ENCODE results near the gene GFOD2.

GFOD2 gene

GRCh38 chr16:67716097-67716496 lies 3.0 kb downstream of the GFOD2 start:
- no peak for DNase-seq (ENCODE audit: low read depth)
- TF ChIP-seq, protein P1, sequence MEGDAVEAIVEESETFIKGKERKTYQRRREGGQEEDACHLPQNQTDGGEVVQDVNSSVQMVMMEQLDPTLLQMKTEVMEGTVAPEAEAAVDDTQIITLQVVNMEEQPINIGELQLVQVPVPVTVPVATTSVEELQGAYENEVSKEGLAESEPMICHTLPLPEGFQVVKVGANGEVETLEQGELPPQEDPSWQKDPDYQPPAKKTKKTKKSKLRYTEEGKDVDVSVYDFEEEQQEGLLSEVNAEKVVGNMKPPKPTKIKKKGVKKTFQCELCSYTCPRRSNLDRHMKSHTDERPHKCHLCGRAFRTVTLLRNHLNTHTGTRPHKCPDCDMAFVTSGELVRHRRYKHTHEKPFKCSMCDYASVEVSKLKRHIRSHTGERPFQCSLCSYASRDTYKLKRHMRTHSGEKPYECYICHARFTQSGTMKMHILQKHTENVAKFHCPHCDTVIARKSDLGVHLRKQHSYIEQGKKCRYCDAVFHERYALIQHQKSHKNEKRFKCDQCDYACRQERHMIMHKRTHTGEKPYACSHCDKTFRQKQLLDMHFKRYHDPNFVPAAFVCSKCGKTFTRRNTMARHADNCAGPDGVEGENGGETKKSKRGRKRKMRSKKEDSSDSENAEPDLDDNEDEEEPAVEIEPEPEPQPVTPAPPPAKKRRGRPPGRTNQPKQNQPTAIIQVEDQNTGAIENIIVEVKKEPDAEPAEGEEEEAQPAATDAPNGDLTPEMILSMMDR (conservative IDR thresholded peaks at IDR 0.05; ENCODE audit: low read depth, low read length) = no peak
- no peak overlapping the region for H3K4me3 ChIP-seq (ENCODE audit: low read length)

- TF ChIP-seq, protein P1 (conservative IDR thresholded peaks at IDR 0.05; ENCODE audit: low read depth, low read length) = no peak
- no peak for DNase-seq (ENCODE audit: low read depth)
- no peak overlapping the region for H3K4me3 ChIP-seq (ENCODE audit: low read length)
These were observed 4.6 kb downstream of the GFOD2 start for GRCh38 chr16:67714522-67714921.

DNA sequence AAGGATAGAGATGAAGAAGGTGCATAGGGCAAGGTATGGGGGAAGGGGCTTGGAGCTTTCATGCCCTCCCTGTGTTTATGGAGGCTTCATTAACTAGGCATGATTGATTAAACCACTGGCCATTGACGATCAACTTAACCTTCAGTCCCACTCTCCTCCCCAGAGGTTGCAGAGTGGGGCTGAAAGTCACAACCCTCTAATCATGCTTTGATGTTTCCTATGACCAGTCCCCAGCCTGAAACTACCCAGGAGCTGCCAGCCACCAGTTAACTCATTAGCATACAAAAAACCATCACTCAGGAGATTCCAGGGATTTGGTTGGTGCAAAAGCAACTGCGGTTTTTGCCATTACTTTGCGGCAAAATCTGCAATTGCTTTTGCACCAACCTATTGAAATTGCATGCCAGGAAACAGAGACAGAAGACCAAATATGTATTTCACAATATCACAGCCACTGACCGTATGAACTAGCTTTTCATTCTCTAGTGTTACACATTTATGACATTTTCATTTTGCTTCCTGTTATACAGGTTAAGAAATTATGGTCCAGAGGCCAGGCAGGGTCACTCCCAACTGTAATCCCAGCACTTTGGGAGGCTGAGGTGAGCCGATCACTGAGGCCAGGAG lies 5.4 kb downstream of the GFOD2 start:
- DNase-seq (ENCODE audit: low read depth) = no peak
- H3K4me3 ChIP-seq (ENCODE audit: low read length) = no peak overlapping the region
- TF ChIP-seq, protein P1 (conservative IDR thresholded peaks at IDR 0.05; ENCODE audit: low read depth, low read length) = no peak

GRCh38 chr16:67710607-67711006 lies 8.5 kb downstream of the GFOD2 start:
- TF ChIP-seq, protein P1 (conservative IDR thresholded peaks at IDR 0.05; ENCODE audit: low read depth, low read length) = no peak
- no peak for DNase-seq (ENCODE audit: low read depth)
- no peak overlapping the region for H3K4me3 ChIP-seq (ENCODE audit: low read length)

DNA sequence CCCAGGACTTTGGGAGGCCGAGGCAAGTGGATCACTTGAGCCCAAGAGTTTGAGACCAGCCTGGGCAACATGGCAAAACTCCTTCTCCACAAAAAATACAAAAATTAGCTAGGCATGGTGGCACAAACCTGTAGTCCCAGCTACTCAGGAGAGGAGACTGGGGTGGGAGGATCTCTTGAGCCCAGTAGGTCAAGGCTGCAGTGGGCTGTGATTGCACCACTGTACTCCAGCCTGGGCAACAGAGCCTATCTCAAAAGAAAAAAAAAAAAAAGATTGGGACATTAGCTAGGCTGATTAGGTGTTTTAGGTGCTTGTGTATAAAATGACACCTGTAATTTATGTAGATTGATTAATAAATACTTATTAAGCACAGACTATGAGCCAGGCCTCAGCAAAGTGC lies 10.1 kb downstream of the GFOD2 start:
- TF ChIP-seq, protein P1 (conservative IDR thresholded peaks at IDR 0.05; ENCODE audit: low read depth, low read length) = no peak

GRCh38 chr16:67708368-67708771 lies 10.7 kb downstream of the GFOD2 start:
- TF ChIP-seq, protein P1 (conservative IDR thresholded peaks at IDR 0.05; ENCODE audit: low read depth, low read length) = no peak
- no peak for DNase-seq (ENCODE audit: low read depth)
- H3K4me3 ChIP-seq (ENCODE audit: low read length) = no peak overlapping the region

More for the DNA sequence above, 10.1 kb downstream of the GFOD2 start:
- no peak overlapping the region for H3K4me3 ChIP-seq (ENCODE audit: low read length)
- DNase-seq (ENCODE audit: low read depth) = no peak

GRCh38 chr16:67707790-67708189 lies 11.3 kb downstream of the GFOD2 start:
- H3K4me3 ChIP-seq (ENCODE audit: low read length) = no peak overlapping the region
- TF ChIP-seq, protein P1 (conservative IDR thresholded peaks at IDR 0.05; ENCODE audit: low read depth, low read length) = no peak

More at GRCh38 chr16:67707790-67708189, 11.3 kb downstream of the GFOD2 start:
- DNase-seq (ENCODE audit: low read depth) = no peak
